H1 (cell line): ENCODE results near the gene PIGT. TPM values are rescaled to one million over a fixed set of nuclear protein-coding genes. Genes with fewer than 3 reads are reported as not detected.

Source experiments
- CTCF ChIA-PET: fragments of 300-600 bp; sonication (Branson Sonifier 250); formaldehyde crosslinking; loops from one replicate; lab custom pipeline; 2021; ENCODE audit not compliant: partially characterized antibody; lab: Charles Lee
- POLR2A ChIA-PET: fragments of 300-600 bp; sonication (Branson Sonifier 250); formaldehyde crosslinking; loops from one replicate; lab custom pipeline; 2021; ENCODE audit warnings: inconsistent platforms; ENCODE audit not compliant: partially characterized antibody; lab: Charles Lee
- DNase-seq, 2 experiments: peaks; one replicate each; pipeline versions ENCODE4 v3.0.0 to v3.0.0-alpha.2; 2010 to 2022; ENCODE audit warnings: low spot score in 2 of 2, low read depth in 1 of 2, mixed read lengths in 1 of 2
- FAIRE-seq: peaks from 2 replicates; lab custom pipeline; 2011; peaks lifted over from hg19 to GRCh38; lab: Jason Lieb, UNC
- H2AFZ ChIP-seq: 2 replicates; pipeline ENCODE4 v1.8.1; 2012; ENCODE audit warnings: low read length, inconsistent platforms
- H2AK5ac ChIP-seq: 2 replicates; pipeline ENCODE4 v1.6.1; 2013; ENCODE audit warnings: low read depth, low read length
- H2BK120ac ChIP-seq: replicated peaks from 2 replicates; pipeline ENCODE3; 2013; ENCODE audit warnings: low read depth, low read length, inconsistent platforms
- H2BK12ac ChIP-seq: 2 replicates; pipeline ENCODE4 v1.6.1; 2013; ENCODE audit warnings: low read depth, low read length
- H2BK15ac ChIP-seq: 2 replicates; pipeline ENCODE4 v1.6.1; 2013; ENCODE audit warnings: low read length
- H2BK20ac ChIP-seq: 2 replicates; pipeline ENCODE4 v1.6.1; 2013; ENCODE audit warnings: low read length
- H2BK5ac ChIP-seq: 2 replicates; pipeline ENCODE4 v1.6.1; 2013; ENCODE audit warnings: low read depth, low read length
- H3K14ac ChIP-seq: 2 replicates; pipeline ENCODE4 v1.6.1; 2013; ENCODE audit warnings: inconsistent platforms; ENCODE audit not compliant: insufficient read length
- H3K18ac ChIP-seq: 2 replicates; pipeline ENCODE4 v1.6.1; 2013; ENCODE audit warnings: low read length; ENCODE audit errors: extremely low read depth
- H3K23ac ChIP-seq: 2 replicates; pipeline ENCODE4 v1.6.1; 2013; ENCODE audit warnings: inconsistent platforms; ENCODE audit not compliant: insufficient read length
- H3K23me2 ChIP-seq: 2 replicates; pipeline ENCODE4 v1.6.1; 2013; ENCODE audit warnings: low read depth, low read length
- H3K27ac ChIP-seq: 2 replicates; pipeline ENCODE4 v1.6.1; 2011; ENCODE audit warnings: low read depth, low read length, inconsistent platforms
- H3K27me3 ChIP-seq, 4 experiments: replicated peaks in 1 of 4; 1 replicate in 1 of 4; 2 replicates in 3 of 4; pipeline versions ENCODE4 v1.6.1 to v1.8.1; 2011 to 2013; ENCODE audit warnings: low read length in 3 of 4, mild to moderate bottlenecking in 3 of 4, inconsistent platforms in 2 of 4, mixed read lengths in 2 of 4, moderate library complexity in 1 of 4; ENCODE audit not compliant: control insufficient read depth in 3 of 4, insufficient read depth in 3 of 4; ENCODE audit errors: extremely low read depth in 1 of 4
- H3K36me3 ChIP-seq, 4 experiments: 2 replicates each; pipeline versions ENCODE4 v1.6.1 to v1.8.1; 2011 to 2013; ENCODE audit warnings: mild to moderate bottlenecking in 4 of 4, low read length in 3 of 4, moderate library complexity in 2 of 4, control low read depth in 1 of 4, inconsistent platforms in 1 of 4; ENCODE audit not compliant: insufficient read depth in 4 of 4, control insufficient read depth in 2 of 4
- H3K4ac ChIP-seq: replicated peaks from 2 replicates; pipeline ENCODE3; 2013; ENCODE audit warnings: low read length, low read depth, mixed read lengths, inconsistent platforms; ENCODE audit not compliant: insufficient read length
- H3K4me1 ChIP-seq, 4 experiments: replicated peaks in 1 of 4; 1 replicate in 1 of 4; 2 replicates in 3 of 4; pipeline versions ENCODE4 v1.6.1 to v1.8.1; 2011 to 2013; ENCODE audit warnings: low read length in 3 of 4, inconsistent platforms in 2 of 4, mixed read lengths in 1 of 4; ENCODE audit not compliant: insufficient read depth in 4 of 4, control insufficient read depth in 3 of 4
- H3K4me2 ChIP-seq, 2 experiments: 2 replicates each; pipeline versions ENCODE4 v1.6.1 to v1.8.1; 2011 to 2013; ENCODE audit warnings: low read depth in 2 of 2, low read length in 2 of 2, control low read depth in 1 of 2, inconsistent platforms in 1 of 2, mild to moderate bottlenecking in 1 of 2; ENCODE audit not compliant: insufficient read depth in 1 of 2
- H3K4me3 ChIP-seq, 4 experiments: fragments of 200-600, 300-600 bp in 1 of 4; sonication (generic), shearing (Covaris generic), sonication (Bioruptor Twin) in 1 of 4; 2 replicates each; pipeline versions ENCODE4 v1.5.1 to v1.8.1; 2011 to 2016; ENCODE audit warnings: low read length in 4 of 4, low read depth in 3 of 4, control low read depth in 2 of 4, inconsistent platforms in 2 of 4, mild to moderate bottlenecking in 2 of 4, mixed read lengths in 1 of 4, moderate library complexity in 1 of 4; ENCODE audit not compliant: insufficient read depth in 2 of 4; ENCODE audit errors: extremely low read depth in 1 of 4
- H3K56ac ChIP-seq: replicated peaks from 2 replicates; pipeline ENCODE3; 2013; ENCODE audit warnings: low read depth, mild to moderate bottlenecking, mixed read lengths, low read length, inconsistent platforms; ENCODE audit not compliant: insufficient read length
- H3K79me1 ChIP-seq: 2 replicates; pipeline ENCODE4 v1.6.1; 2013; ENCODE audit warnings: low read depth, low read length, control low read depth
- H3K79me2 ChIP-seq, 2 experiments: 2 replicates each; pipeline versions ENCODE4 v1.6.1 to v1.8.1; 2012 to 2013; ENCODE audit warnings: low read length in 2 of 2, mild to moderate bottlenecking in 2 of 2, inconsistent platforms in 1 of 2; ENCODE audit not compliant: insufficient read depth in 2 of 2, control insufficient read depth in 1 of 2
- H3K9ac ChIP-seq, 4 experiments: replicated peaks in 1 of 4; 1 replicate in 1 of 4; 2 replicates in 3 of 4; pipeline versions ENCODE4 v1.6.1 to v1.8.1; 2011 to 2013; ENCODE audit warnings: low read depth in 3 of 4, low read length in 3 of 4, control low read depth in 2 of 4, mild to moderate bottlenecking in 2 of 4, moderate library complexity in 2 of 4, inconsistent platforms in 1 of 4; ENCODE audit errors: extremely low read depth in 1 of 4
- H3K9me3 ChIP-seq, 2 experiments: 2 replicates each; pipeline versions ENCODE4 v1.6.1 to v1.8.1; 2012 to 2013; ENCODE audit warnings: mild to moderate bottlenecking in 2 of 2, moderate library complexity in 2 of 2, control low read depth in 1 of 2, inconsistent platforms in 1 of 2, low read depth in 1 of 2, low read length in 1 of 2, mixed read lengths in 1 of 2; ENCODE audit not compliant: insufficient read depth in 2 of 2
- H4K20me1 ChIP-seq, 2 experiments: replicated peaks in 1 of 2; 2 replicates each; pipeline versions ENCODE3 to v1.8.1; 2011 to 2013; ENCODE audit warnings: inconsistent platforms in 2 of 2, low read length in 2 of 2, mild to moderate bottlenecking in 1 of 2; ENCODE audit not compliant: insufficient read depth in 2 of 2, control insufficient read depth in 1 of 2
- H4K5ac ChIP-seq: 2 replicates; pipeline ENCODE4 v1.6.1; 2013; ENCODE audit warnings: low read length, low read depth, mixed read lengths, inconsistent platforms; ENCODE audit not compliant: insufficient read length
- H4K8ac ChIP-seq: 2 replicates; pipeline ENCODE4 v1.8.0; 2013; ENCODE audit warnings: mild to moderate bottlenecking, moderate library complexity, low read length, inconsistent platforms; ENCODE audit not compliant: insufficient read depth; ENCODE audit errors: extremely low read depth
- H4K91ac ChIP-seq: replicated peaks from 2 replicates; pipeline ENCODE3; 2013; ENCODE audit warnings: low read length, mixed read lengths, inconsistent platforms; ENCODE audit not compliant: insufficient read length
- BACH1 ChIP-seq: IDR thresholded peaks from 2 replicates; pipeline ENCODE4 v1.6.1; 2012; ENCODE audit warnings: low read length, improper control_type of control experiment
- EGR1 ChIP-seq: IDR thresholded peaks from 2 replicates; pipeline ENCODE4 v1.6.1; 2011; ENCODE audit warnings: low read depth, low read length, borderline replicate concordance
- GABPA ChIP-seq: IDR thresholded peaks from 2 replicates; pipeline ENCODE4 v1.6.1; 2011; ENCODE audit warnings: mild to moderate bottlenecking, low read length, moderate library complexity, borderline replicate concordance; ENCODE audit not compliant: insufficient read depth
- KDM1A ChIP-seq: fragments of 200-600, 300-600 bp; sonication (generic); IDR thresholded peaks from 2 replicates; pipeline ENCODE4 v1.7.1; 2016; ENCODE audit warnings: mild to moderate bottlenecking, low read length, borderline replicate concordance
- KDM4A ChIP-seq: IDR thresholded peaks from one replicate; pipeline ENCODE4 v1.7.1; 2012; ENCODE audit warnings: low read depth, mild to moderate bottlenecking, moderate library complexity, low read length, inconsistent platforms; ENCODE audit not compliant: severe bottlenecking
- WGBS, 2 experiments: shearing (Covaris generic) in 1 of 2; methylation state at CpG; one replicate each; pipeline versions ENCODE4 v1.1.6 to v1.1.7; 2013 to 2015; ENCODE audit warnings: low lambda C conversion rate in 2 of 2, mixed read lengths in 2 of 2, inconsistent platforms in 1 of 2, low coverage in 1 of 2, missing lambda C conversion rate in 1 of 2; ENCODE audit not compliant: insufficient replicate concordance in 2 of 2, insufficient coverage in 1 of 2, insufficient read length in 1 of 2; ENCODE audit errors: extremely low coverage in 1 of 2, missing lambda C conversion rate in 1 of 2; 5-methylcytosine and 5-hydroxymethylcytosine counted together
- polyA plus RNA-seq, 7 experiments: library from polyadenylated mRNA; depleted of rRNA in 3 of 7; stranded (reverse) in 5 of 7; unstranded in 2 of 7; fragments of >200 nt in 5 of 7; fragments of 200-250 nt in 2 of 7; gene quantifications; 1 replicate in 5 of 7; 2 replicates in 1 of 7; 4 replicates in 1 of 7; pipeline versions ENCODE4 v1.2.1 to v1.2.3, GENCODE V29; 2011 to 2013; ENCODE audit warnings: missing spikeins in 2 of 7, mixed read lengths in 2 of 7
- total RNA-seq: library from RNA; stranded (reverse); fragmentation: NEBNext Ultra II Directional; extraction: Animal tissue kit (Norgen Biotek cat#: 25700); gene quantifications from 2 replicates; pipeline ENCODE4 v1.2.1, GENCODE V29; 2021
- TF ChIP-seq, protein P1 (sequence below): IDR thresholded peaks from 2 replicates; pipeline ENCODE4 v1.6.1; 2011; ENCODE audit warnings: low read length, improper control_type of control experiment
- TF ChIP-seq, protein P2 (sequence below): IDR thresholded peaks from 2 replicates; pipeline ENCODE4 v1.6.1; 2012; ENCODE audit warnings: inconsistent platforms

PIGT gene
- total and polyA plus RNA-seq, 2 of the 8 experiments (the other 6 are each of a cell fraction or from before 2014, with no cell fraction given): 66.0 to 89.7 TPM

DNA sequence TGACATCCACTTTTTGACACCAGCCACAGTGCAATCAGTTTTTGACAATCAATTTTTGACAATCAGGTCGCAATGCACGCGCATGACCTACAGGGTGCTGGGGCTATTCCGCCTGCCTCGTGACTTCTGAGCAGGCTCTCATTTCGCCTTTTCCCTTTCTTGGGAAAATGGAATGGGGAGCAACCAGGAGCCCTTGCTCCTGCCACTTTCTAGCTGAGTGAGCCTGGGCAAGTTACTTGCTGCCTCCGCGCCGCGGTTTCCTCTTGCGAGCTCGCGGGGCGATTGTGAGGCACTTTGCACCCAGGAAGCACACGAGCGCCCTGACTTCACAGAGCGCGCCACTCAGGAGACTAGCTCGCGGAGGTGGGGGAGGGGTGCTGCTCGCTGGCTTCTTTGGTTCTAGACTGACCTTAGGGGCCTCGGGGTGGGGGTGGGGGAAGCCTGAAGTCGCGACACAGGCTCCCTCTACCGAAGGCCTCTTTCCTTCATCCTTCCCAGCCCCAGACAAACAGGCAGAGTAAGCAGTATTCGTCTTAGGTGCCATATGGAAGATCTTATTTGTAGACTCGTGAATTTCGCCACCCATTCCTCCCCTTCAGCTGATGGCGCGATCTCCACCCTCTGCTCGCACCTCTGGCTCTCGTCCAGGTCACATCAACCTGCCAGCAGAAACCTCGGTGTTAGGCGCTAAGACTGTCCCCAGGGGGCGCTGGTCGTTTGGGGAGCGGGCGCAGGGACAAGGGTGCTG, 42.4 kb upstream of the PIGT start:
- peak overlapping the region in 2 of 4 experiments; percentile 51 to 59; a peak in 4 of 7 replicates for H3K9ac ChIP-seq
- peaks cover 0 to 12% (median 9%) of the 10 kb centered on the region in 4 experiments; a peak in 3 of 7 replicates for H3K27me3 ChIP-seq
- H3K36me3 ChIP-seq: 0 out of 8 replicates have a peak, but pooled peaks cover 0 to 3% (median 0%) of the 10 kb centered on the region in 4 experiments
- H2AK5ac ChIP-seq: no peak overlapping the region
- CTCF ChIA-PET: interaction anchor here (0.7 to 11.9 kb wide), 41 partner anchors 8 to 410 kb away, joined by 3 to 186 read pairs (median 8); partner anchors contain the start of genes DBNDD2, PIGT, SDC4 and SYS1
- 0 out of 2 replicates have a peak overlapping the region, but pooled peaks have one; percentile 75 for H4K8ac ChIP-seq
- H3K79me2 ChIP-seq: no peaks in the 10 kb centered on the region
- H3K27ac ChIP-seq: no peak overlapping the region
- peak overlapping the region; percentile 43; the same call in 1 of the 2 replicates for H2BK12ac ChIP-seq
- H3K23ac ChIP-seq: no peak overlapping the region
- no peaks in the 10 kb centered on the region for H4K20me1 ChIP-seq
- peaks cover 4% of the 10 kb centered on the region for H3K23me2 ChIP-seq
- no peak overlapping the region for H4K91ac ChIP-seq
- DNase-seq: peak; percentile 70 to 96
- H3K56ac ChIP-seq: no peak overlapping the region
- no peak overlapping the region for H2BK120ac ChIP-seq
- no peak overlapping the region for H3K14ac ChIP-seq
- H4K5ac ChIP-seq: peak overlapping the region; percentile 18
- no peaks in the 10 kb centered on the region for H3K9me3 ChIP-seq
- H2BK5ac ChIP-seq: no peak overlapping the region
- peak overlapping the region; percentile 99; the same call in 1 of the 2 replicates for H2BK15ac ChIP-seq
- no peak overlapping the region for H3K4ac ChIP-seq
- peak overlapping the region; percentile 84 for H2AFZ ChIP-seq
- no peaks in the 10 kb centered on the region for H3K79me1 ChIP-seq
- no peak for FAIRE-seq
- WGBS, 2 experiments: 15% methylated on average over 36 of the region's 38 CpGs; no CpG with 5 or more reads in 1 of the 2 experiments
- peak overlapping the region; percentile 54 to 86 for H3K4me2 ChIP-seq
- no peak overlapping the region for H2BK20ac ChIP-seq
- peaks cover 0 to 16% (median 9%) of the 10 kb centered on the region in 4 experiments; a peak in 6 of 7 replicates for H3K4me1 ChIP-seq
- POLR2A ChIA-PET: interaction anchor here (0.6 to 4.5 kb wide), 13 partner anchors 10 to 1315 kb away, joined by 3 to 42 read pairs (median 4); partner anchors contain the start of genes DBNDD2, PIGT and SYS1
- H3K18ac ChIP-seq: peak overlapping the region; percentile 96
- peak overlapping the region; percentile 27 to 63 (median 45); a peak in 7 of 8 replicates for H3K4me3 ChIP-seq
- TF ChIP-seq GABPA: peak; percentile 21; the same call in 1 of the 2 replicates
- TF ChIP-seq, protein P1, sequence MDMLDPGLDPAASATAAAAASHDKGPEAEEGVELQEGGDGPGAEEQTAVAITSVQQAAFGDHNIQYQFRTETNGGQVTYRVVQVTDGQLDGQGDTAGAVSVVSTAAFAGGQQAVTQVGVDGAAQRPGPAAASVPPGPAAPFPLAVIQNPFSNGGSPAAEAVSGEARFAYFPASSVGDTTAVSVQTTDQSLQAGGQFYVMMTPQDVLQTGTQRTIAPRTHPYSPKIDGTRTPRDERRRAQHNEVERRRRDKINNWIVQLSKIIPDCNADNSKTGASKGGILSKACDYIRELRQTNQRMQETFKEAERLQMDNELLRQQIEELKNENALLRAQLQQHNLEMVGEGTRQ: no peak
- no peak for TF ChIP-seq BACH1
- TF ChIP-seq KDM1A: no peak
- TF ChIP-seq, protein P2, sequence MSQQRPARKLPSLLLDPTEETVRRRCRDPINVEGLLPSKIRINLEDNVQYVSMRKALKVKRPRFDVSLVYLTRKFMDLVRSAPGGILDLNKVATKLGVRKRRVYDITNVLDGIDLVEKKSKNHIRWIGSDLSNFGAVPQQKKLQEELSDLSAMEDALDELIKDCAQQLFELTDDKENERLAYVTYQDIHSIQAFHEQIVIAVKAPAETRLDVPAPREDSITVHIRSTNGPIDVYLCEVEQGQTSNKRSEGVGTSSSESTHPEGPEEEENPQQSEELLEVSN: 0 out of 2 replicates have a peak, but pooled peaks have one; percentile 5
- peak; percentile 59 for TF ChIP-seq KDM4A
- TF ChIP-seq EGR1: no peak
